CD14-positive monocyte (primary cell): Measurements from ENCODE around the gene DBX1. TPM values are rescaled to one million over a fixed set of nuclear protein-coding genes. Genes with fewer than 3 reads are reported as not detected.

Source experiments
- DNase-seq, 3 donors: peaks; one replicate each; pipeline ENCODE4 v3.0.0-alpha.2; 2011 to 2022
- H2AFZ ChIP-seq: 2 replicates; pipeline ENCODE4 v1.6.0; 2012; ENCODE audit warnings: mild to moderate bottlenecking, low read depth, low read length, inconsistent platforms; ENCODE audit not compliant: insufficient read depth, poor library complexity, severe bottlenecking
- H3K27ac ChIP-seq, 2 donors: 1 replicate in 1 of 2; 2 replicates in 1 of 2; pipeline ENCODE4 v1.5.1; 2012 to 2013; ENCODE audit warnings: low read length in 2 of 2, control low read depth in 1 of 2, inconsistent platforms in 1 of 2, low read depth in 1 of 2, mild to moderate bottlenecking in 1 of 2
- H3K27me3 ChIP-seq, 2 donors: one replicate each; pipeline versions ENCODE4 v1.6.0 to v1.6.1; 2011 to 2013; ENCODE audit warnings: low read length in 2 of 2; ENCODE audit not compliant: control insufficient read depth in 2 of 2, insufficient read depth in 2 of 2
- H3K36me3 ChIP-seq, 2 donors: replicated peaks in 1 of 2; 1 replicate in 1 of 2; 2 replicates in 1 of 2; pipeline versions ENCODE4 v1.5.1 to v1.6.1; 2012 to 2013; ENCODE audit warnings: low read length in 2 of 2, control low read depth in 1 of 2, inconsistent platforms in 1 of 2, mild to moderate bottlenecking in 1 of 2; ENCODE audit not compliant: insufficient read depth in 2 of 2, control insufficient read depth in 1 of 2
- H3K4me1 ChIP-seq, 2 donors: 1 replicate in 1 of 2; 2 replicates in 1 of 2; pipeline versions ENCODE4 v1.5.1 to v1.6.1; 2012 to 2013; ENCODE audit warnings: low read length in 2 of 2, control low read depth in 1 of 2, inconsistent platforms in 1 of 2, mild to moderate bottlenecking in 1 of 2, moderate library complexity in 1 of 2; ENCODE audit not compliant: insufficient read depth in 2 of 2, control insufficient read depth in 1 of 2
- H3K4me2 ChIP-seq: replicated peaks from 2 replicates; pipeline ENCODE3; 2012; ENCODE audit warnings: low read length, moderate library complexity, mild to moderate bottlenecking; ENCODE audit not compliant: poor library complexity, severe bottlenecking; ENCODE audit errors: extremely low read depth
- H3K4me3 ChIP-seq, 3 experiments: fragments of 200-600 bp in 1 of 3; sonication (generic) in 1 of 3; replicated peaks in 1 of 3; 1 replicate in 2 of 3; 2 replicates in 1 of 3; pipeline ENCODE4 v1.5.1; 2011 to 2013; ENCODE audit warnings: low read length in 3 of 3, mild to moderate bottlenecking in 3 of 3, control low read depth in 2 of 3, low read depth in 2 of 3, inconsistent platforms in 1 of 3, moderate library complexity in 1 of 3
- H3K79me2 ChIP-seq: 2 replicates; pipeline ENCODE4 v1.6.0; 2012; ENCODE audit warnings: mild to moderate bottlenecking, control low read depth, inconsistent platforms, low read length, moderate library complexity; ENCODE audit not compliant: insufficient read depth
- H3K9ac ChIP-seq: 2 replicates; pipeline ENCODE4 v1.6.0; 2017; ENCODE audit warnings: low read length, mild to moderate bottlenecking; ENCODE audit not compliant: insufficient read depth, poor library complexity, severe bottlenecking
- H3K9me3 ChIP-seq, 2 donors: replicated peaks in 1 of 2; 1 replicate in 1 of 2; 2 replicates in 1 of 2; pipeline versions ENCODE4 v1.5.1 to v1.6.1; 2012 to 2013; ENCODE audit warnings: low read length in 2 of 2, control low read depth in 1 of 2; ENCODE audit not compliant: control insufficient read depth in 1 of 2, insufficient read depth in 1 of 2
- H4K20me1 ChIP-seq: 2 replicates; pipeline ENCODE4 v1.6.0; 2012; ENCODE audit warnings: mild to moderate bottlenecking, low read length, control low read depth, moderate library complexity; ENCODE audit not compliant: insufficient read depth
- H3K27ac Mint-ChIP-seq, 7 donors: one replicate each; pipeline ENCODE4 v1.8.0; 2020; ENCODE audit warnings: mild to moderate bottlenecking in 7 of 7, mixed read lengths in 7 of 7, moderate library complexity in 6 of 7, inconsistent platforms in 2 of 7
- H3K27me3 Mint-ChIP-seq, 3 donors: one replicate each; pipeline ENCODE4 v1.8.0; 2021 to 2022; ENCODE audit warnings: low read depth in 3 of 3, mild to moderate bottlenecking in 3 of 3, mixed read lengths in 3 of 3, moderate library complexity in 3 of 3, inconsistent platforms in 1 of 3
- H3K36me3 Mint-ChIP-seq, 2 donors: one replicate each; pipeline ENCODE4 v1.8.0; 2020; ENCODE audit warnings: mixed read lengths in 2 of 2, inconsistent platforms in 1 of 2, mild to moderate bottlenecking in 1 of 2
- H3K4me1 Mint-ChIP-seq: one replicate; pipeline ENCODE4 v1.8.0; 2020; ENCODE audit warnings: mild to moderate bottlenecking, mixed read lengths
- H3K4me3 Mint-ChIP-seq, 2 donors: one replicate each; pipeline ENCODE4 v1.8.0; 2020; ENCODE audit warnings: mild to moderate bottlenecking in 2 of 2, mixed read lengths in 2 of 2, moderate library complexity in 1 of 2
- H3K9me3 Mint-ChIP-seq, 7 donors: one replicate each; pipeline ENCODE4 v1.8.0; 2020 to 2022; ENCODE audit warnings: mixed read lengths in 7 of 7, mild to moderate bottlenecking in 6 of 7, moderate library complexity in 6 of 7, inconsistent platforms in 2 of 7
- WGBS: methylation state at CpG from one replicate; pipeline ENCODE4 v1.1.5; 2013; ENCODE audit warnings: missing lambda C conversion rate; ENCODE audit not compliant: insufficient coverage; 5-methylcytosine and 5-hydroxymethylcytosine counted together
- intact Hi-C, 2 donors: fragments of 100-400 bp; cut with micrococcal nuclease; formaldehyde crosslinking; loops; one replicate each; pipeline versions ENCODE4 v1.15.0 to v1.15.1; 2023
- polyA plus RNA-seq, 3 donors: library from polyadenylated mRNA; depleted of rRNA in 1 of 3; unstranded in 2 of 3; stranded (reverse) in 1 of 3; fragments of 300-500 nt in 2 of 3; fragments of >200 nt in 1 of 3; fragmentation: Illumina TruSeq in 2 of 3; gene quantifications; 1 replicate in 2 of 3; 2 replicates in 1 of 3; pipeline ENCODE4 v1.2.3, GENCODE V29; 2012 to 2021
- TF ChIP-seq, protein P1 (sequence below): fragments of 200-600 bp; IDR thresholded peaks from one replicate; pipeline ENCODE4 v1.8.0; 2022; ENCODE audit warnings: antibody characterized with exemption, mild to moderate bottlenecking

Gene DBX1
- polyA plus RNA-seq, 3 donors = not detected

GRCh38 chr11:20109731-20110445 lies 50.4 kb downstream of the DBX1 start:
- no peaks in the 10 kb centered on the region for H3K36me3 Mint-ChIP-seq
- H4K20me1 ChIP-seq = no peaks in the 10 kb centered on the region
- intact Hi-C loops = no loop called here
- TF ChIP-seq, protein P1, sequence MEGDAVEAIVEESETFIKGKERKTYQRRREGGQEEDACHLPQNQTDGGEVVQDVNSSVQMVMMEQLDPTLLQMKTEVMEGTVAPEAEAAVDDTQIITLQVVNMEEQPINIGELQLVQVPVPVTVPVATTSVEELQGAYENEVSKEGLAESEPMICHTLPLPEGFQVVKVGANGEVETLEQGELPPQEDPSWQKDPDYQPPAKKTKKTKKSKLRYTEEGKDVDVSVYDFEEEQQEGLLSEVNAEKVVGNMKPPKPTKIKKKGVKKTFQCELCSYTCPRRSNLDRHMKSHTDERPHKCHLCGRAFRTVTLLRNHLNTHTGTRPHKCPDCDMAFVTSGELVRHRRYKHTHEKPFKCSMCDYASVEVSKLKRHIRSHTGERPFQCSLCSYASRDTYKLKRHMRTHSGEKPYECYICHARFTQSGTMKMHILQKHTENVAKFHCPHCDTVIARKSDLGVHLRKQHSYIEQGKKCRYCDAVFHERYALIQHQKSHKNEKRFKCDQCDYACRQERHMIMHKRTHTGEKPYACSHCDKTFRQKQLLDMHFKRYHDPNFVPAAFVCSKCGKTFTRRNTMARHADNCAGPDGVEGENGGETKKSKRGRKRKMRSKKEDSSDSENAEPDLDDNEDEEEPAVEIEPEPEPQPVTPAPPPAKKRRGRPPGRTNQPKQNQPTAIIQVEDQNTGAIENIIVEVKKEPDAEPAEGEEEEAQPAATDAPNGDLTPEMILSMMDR = no peak
- H3K4me3 ChIP-seq = no peak overlapping the region
- peaks cover 1 to 4% (median 2%) of the 10 kb centered on the region in 3 donors for H3K27me3 Mint-ChIP-seq
- H3K36me3 ChIP-seq = no peaks in the 10 kb centered on the region
- H3K27ac ChIP-seq = no peak overlapping the region
- no peak overlapping the region for H3K4me3 Mint-ChIP-seq
- no peaks in the 10 kb centered on the region for H3K9me3 Mint-ChIP-seq
- H3K4me1 ChIP-seq = peaks cover 0 to 6% of the 10 kb centered on the region in 2 donors
- H3K9me3 ChIP-seq = no peaks in the 10 kb centered on the region
- no peaks in the 10 kb centered on the region for H3K79me2 ChIP-seq
- no peak overlapping the region for H3K4me2 ChIP-seq
- no peak overlapping the region for H3K9ac ChIP-seq
- no peak overlapping the region for H3K27ac Mint-ChIP-seq
- no peak overlapping the region for H2AFZ ChIP-seq
- 98% methylated on average over 5 of the region's 9 CpGs for WGBS
- peaks cover 13% of the 10 kb centered on the region for H3K4me1 Mint-ChIP-seq
- no peak for DNase-seq
- no peaks in the 10 kb centered on the region for H3K27me3 ChIP-seq

Other genes with a start within 250 kb of the DBX1 start
- 100 to 1,000 TPM in 2 of 3 donors, 10 to 100 TPM in 1; 31.5 to 108 (median 102) TPM for gene HTATIP2, start 203.2 kb upstream of the DBX1 start, polyA plus RNA-seq
- gene PRMT3, start 227.2 kb upstream of the DBX1 start, polyA plus RNA-seq = 1 to 10 TPM; 4.5 to 8.4 (median 6.1) TPM